Loucy (cell line): ENCODE data around the gene MGMT.

Experiments
- H2AFZ ChIP-seq: fragments of 200-600 bp; sonication (generic); 2 replicates; pipeline ENCODE4 v1.6.0; 2016; ENCODE audit warnings: antibody characterized with exemption, mild to moderate bottlenecking, low read length, moderate library complexity
- H3F3A ChIP-seq: fragments of 200-600 bp; 2 replicates; pipeline ENCODE4 v1.6.0; 2016; ENCODE audit warnings: antibody characterized with exemption, low read depth, mild to moderate bottlenecking
- H3K27me3 ChIP-seq: fragments of 200-600 bp; sonication (generic); 2 replicates; pipeline ENCODE4 v1.6.1; 2014; ENCODE audit warnings: low read length, mild to moderate bottlenecking; ENCODE audit not compliant: insufficient read depth, poor library complexity, severe bottlenecking
- H3K36me3 ChIP-seq: fragments of 200-600 bp; sonication (generic); 2 replicates; pipeline ENCODE4 v1.6.1; 2016; ENCODE audit warnings: low read length; ENCODE audit not compliant: insufficient read depth
- H3K4me1 ChIP-seq: fragments of 200-600 bp; sonication (generic); 2 replicates; pipeline ENCODE4 v1.5.1; 2014; ENCODE audit warnings: low read length, mild to moderate bottlenecking; ENCODE audit not compliant: insufficient read depth, poor library complexity, severe bottlenecking
- H3K4me2 ChIP-seq: fragments of 200-600 bp; sonication (generic); 2 replicates; pipeline ENCODE4 v1.6.0; 2014; ENCODE audit warnings: antibody characterized with exemption, low read length, low read depth, mild to moderate bottlenecking; ENCODE audit not compliant: poor library complexity, severe bottlenecking
- H3K4me3 ChIP-seq: fragments of 200-600 bp; sonication (generic); 2 replicates; pipeline ENCODE4 v1.5.1; 2014; ENCODE audit warnings: low read length, mild to moderate bottlenecking, mixed read lengths; ENCODE audit not compliant: poor library complexity, severe bottlenecking
- H3K79me2 ChIP-seq: fragments of 200-600 bp; sonication (generic); 2 replicates; pipeline ENCODE4 v1.6.1; 2014; ENCODE audit warnings: low read length; ENCODE audit not compliant: insufficient read depth
- H3K9ac ChIP-seq: fragments of 200-600 bp; sonication (generic); 2 replicates; pipeline ENCODE4 v1.6.0; 2014; ENCODE audit warnings: mild to moderate bottlenecking, low read depth, low read length, moderate library complexity; ENCODE audit not compliant: poor library complexity, severe bottlenecking
- H3K9me2 ChIP-seq: fragments of 200-600 bp; sonication (generic); replicated peaks from 2 replicates; pipeline ENCODE4 v1.6.1; 2016; ENCODE audit warnings: low read depth, low read length, mixed read lengths
- H3K9me3 ChIP-seq: fragments of 200-600 bp; sonication (generic); 2 replicates; pipeline ENCODE4 v1.6.1; 2014; ENCODE audit warnings: mild to moderate bottlenecking, antibody characterized with exemption, low read length, low read depth; ENCODE audit not compliant: insufficient read depth
- H4K20me1 ChIP-seq: fragments of 200-600 bp; sonication (generic); 2 replicates; pipeline ENCODE4 v1.6.0; 2014; ENCODE audit warnings: antibody characterized with exemption, low read length, mild to moderate bottlenecking; ENCODE audit not compliant: insufficient read depth, poor library complexity, severe bottlenecking
- CTCF ChIP-seq: fragments of 200-600 bp; sonication (generic); conservative IDR thresholded peaks from 2 replicates; pipeline ENCODE4 v1.5.1; 2014; ENCODE audit warnings: mild to moderate bottlenecking, antibody characterized with exemption, low read length
- EZH2phosphoT487 ChIP-seq: fragments of 200-600 bp; IDR thresholded peaks from 2 replicates; pipeline ENCODE4 v1.6.1; 2018; ENCODE audit warnings: antibody characterized with exemption, mild to moderate bottlenecking, moderate library complexity, borderline replicate concordance

MGMT gene

GRCh38 chr10:129629911-129630310 is 162.9 kb downstream of the MGMT start:
- Histone ChIP-seq H3K9ac (no peak overlapping the region), H3K36me3 (no peaks in the 10 kb centered on the region), H3K4me1 (peaks cover 8% of the 10 kb centered on the region), H3K27me3 (no peaks in the 10 kb centered on the region), H3K9me2 (no peaks in the 10 kb centered on the region), H3K9me3 (peaks cover 9% of the 10 kb centered on the region), H2AFZ (no peak overlapping the region), H3F3A (no peaks in the 10 kb centered on the region), H3K4me2 (no peak overlapping the region), H3K79me2 (no peaks in the 10 kb centered on the region), H4K20me1 (no peaks in the 10 kb centered on the region), H3K4me3 (no peak overlapping the region)
- no peak for TF ChIP-seq EZH2phosphoT487
- TF ChIP-seq CTCF: no peak

GRCh38 chr10:129631006-129631405 is 164.0 kb downstream of the MGMT start:
- Histone ChIP-seq H4K20me1 (no peaks in the 10 kb centered on the region), H3K36me3 (peaks cover 1% of the 10 kb centered on the region; the same call in 1 of the 2 replicates), H3K4me3 (no peak overlapping the region), H3K9me2 (no peaks in the 10 kb centered on the region), H3K27me3 (no peaks in the 10 kb centered on the region), H3K4me1 (peaks cover 8% of the 10 kb centered on the region), H3K9ac (no peak overlapping the region), H3K79me2 (no peaks in the 10 kb centered on the region), H3F3A (no peaks in the 10 kb centered on the region), H3K4me2 (no peak overlapping the region), H2AFZ (no peak overlapping the region), H3K9me3 (peaks cover 9% of the 10 kb centered on the region)
- TF ChIP-seq EZH2phosphoT487: no peak
- TF ChIP-seq CTCF: no peak

GRCh38 chr10:129631870-129632623 is 165.0 kb downstream of the MGMT start:
- H2AFZ ChIP-seq: no peak overlapping the region
- no peaks in the 10 kb centered on the region for H4K20me1 ChIP-seq
- no peak overlapping the region for H3K4me3 ChIP-seq
- H3K9ac ChIP-seq: no peak overlapping the region
- H3K4me1 ChIP-seq: peaks cover 8% of the 10 kb centered on the region
- H3K4me2 ChIP-seq: no peak overlapping the region
- H3K79me2 ChIP-seq: no peaks in the 10 kb centered on the region
- H3K9me3 ChIP-seq: peaks cover 9% of the 10 kb centered on the region
- no peaks in the 10 kb centered on the region for H3K27me3 ChIP-seq
- H3K36me3 ChIP-seq: peaks cover 6% of the 10 kb centered on the region; the same call in 1 of the 2 replicates
- TF ChIP-seq EZH2phosphoT487 (no peak), CTCF (no peak)
- H3K9me2 ChIP-seq: no peaks in the 10 kb centered on the region
- no peaks in the 10 kb centered on the region for H3F3A ChIP-seq
